H1 (cell line): ENCODE results near the gene ECI1. TPM values are rescaled to one million over a fixed set of nuclear protein-coding genes. Genes with fewer than 3 reads are reported as not detected.

Experiments
- EZH2 ChIP-seq: fragments of 200-600 bp; sonication (generic); IDR thresholded peaks from 2 replicates; pipeline ENCODE4 v1.7.1; 2012; ENCODE audit warnings: low read depth, mild to moderate bottlenecking, moderate library complexity, low read length, inconsistent platforms; ENCODE audit not compliant: severe bottlenecking
- USF2 ChIP-seq: IDR thresholded peaks from 2 replicates; pipeline ENCODE4 v1.6.1; 2011; ENCODE audit warnings: low read length, improper control_type of control experiment
- polyA plus RNA-seq, 7 experiments: library from polyadenylated mRNA; depleted of rRNA in 3 of 7; stranded (reverse) in 5 of 7; unstranded in 2 of 7; fragments of >200 nt in 5 of 7; fragments of 200-250 nt in 2 of 7; gene quantifications; 1 replicate in 5 of 7; 2 replicates in 1 of 7; 4 replicates in 1 of 7; pipeline versions ENCODE4 v1.2.1 to v1.2.3, GENCODE V29; 2011 to 2013; ENCODE audit warnings: missing spikeins in 2 of 7, mixed read lengths in 2 of 7
- total RNA-seq: library from RNA; stranded (reverse); fragmentation: NEBNext Ultra II Directional; extraction: Animal tissue kit (Norgen Biotek cat#: 25700); gene quantifications from 2 replicates; pipeline ENCODE4 v1.2.1, GENCODE V29; 2021
- TF ChIP-seq, protein P1 (sequence below): IDR thresholded peaks from 2 replicates; pipeline ENCODE4 v1.6.1; 2012; ENCODE audit warnings: inconsistent platforms

ECI1 gene
- total and polyA plus RNA-seq, 2 of the 8 experiments (the other 6 are each of a cell fraction or from before 2014, with no cell fraction given), result 79.5 to 151 TPM

GRCh38 chr16:2287916-2288547 lies 36.6 kb upstream of the ECI1 start (continued):
- TF ChIP-seq USF2 (no peak), EZH2 (no peak)
- TF ChIP-seq, protein P1, sequence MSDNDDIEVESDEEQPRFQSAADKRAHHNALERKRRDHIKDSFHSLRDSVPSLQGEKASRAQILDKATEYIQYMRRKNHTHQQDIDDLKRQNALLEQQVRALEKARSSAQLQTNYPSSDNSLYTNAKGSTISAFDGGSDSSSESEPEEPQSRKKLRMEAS, result no peak
